Astrocyte (in vitro differentiated cells and primary cell): Measurements from ENCODE around the gene PYM1. TPM values are rescaled to one million over a fixed set of nuclear protein-coding genes. Genes with fewer than 3 reads are reported as not detected.

ENCODE experiments used
- DNase-seq: peaks from one replicate; pipeline ENCODE4 v3.0.0-alpha.2; 2010; ENCODE audit warnings: low read depth
- FAIRE-seq: peaks from 2 replicates; lab custom pipeline; 2011; peaks lifted over from hg19 to GRCh38; lab: Jason Lieb, UNC
- H2AFZ ChIP-seq: 2 replicates; pipeline ENCODE4 v1.6.0; 2012; ENCODE audit warnings: low read depth, low read length, inconsistent platforms
- H3K27ac ChIP-seq: 2 replicates; pipeline ENCODE4 v1.5.1; 2011; ENCODE audit warnings: low read depth, low read length, inconsistent platforms
- H3K27me3 ChIP-seq: 2 replicates; pipeline ENCODE4 v1.6.0; 2011; ENCODE audit warnings: low read length, inconsistent platforms; ENCODE audit not compliant: insufficient read depth
- H3K36me3 ChIP-seq: 2 replicates; pipeline ENCODE4 v1.5.1; 2011; ENCODE audit warnings: low read length, inconsistent platforms; ENCODE audit not compliant: insufficient read depth
- H3K4me1 ChIP-seq: 2 replicates; pipeline ENCODE4 v1.5.1; 2011; ENCODE audit warnings: low read length, inconsistent platforms; ENCODE audit not compliant: insufficient read depth
- H3K4me2 ChIP-seq: 2 replicates; pipeline ENCODE4 v1.6.0; 2012; ENCODE audit warnings: low read length, inconsistent platforms
- H3K4me3 ChIP-seq: 2 replicates; pipeline ENCODE4 v1.5.1; 2011; ENCODE audit warnings: low read depth, mild to moderate bottlenecking, low read length, inconsistent platforms; ENCODE audit not compliant: insufficient read depth
- H3K79me2 ChIP-seq: 2 replicates; pipeline ENCODE4 v1.6.0; 2012; ENCODE audit warnings: mild to moderate bottlenecking, low read length, inconsistent platforms; ENCODE audit not compliant: insufficient read depth
- H3K9ac ChIP-seq: 2 replicates; pipeline ENCODE4 v1.6.0; 2012; ENCODE audit warnings: mild to moderate bottlenecking, low read length, inconsistent platforms
- H3K9me3 ChIP-seq: 2 replicates; pipeline ENCODE4 v1.5.1; 2012; ENCODE audit warnings: low read depth, mild to moderate bottlenecking, low read length, inconsistent platforms; ENCODE audit not compliant: insufficient read depth
- H4K20me1 ChIP-seq: 2 replicates; pipeline ENCODE4 v1.6.0; 2012; ENCODE audit warnings: low read length, inconsistent platforms; ENCODE audit not compliant: insufficient read depth
- H3K27ac Mint-ChIP-seq: one replicate; pipeline ENCODE4 v1.8.0; 2021; ENCODE audit warnings: mild to moderate bottlenecking, mixed read lengths; ENCODE audit not compliant: unreplicated experiment
- H3K27me3 Mint-ChIP-seq: one replicate; pipeline ENCODE4 v1.8.0; 2021; ENCODE audit warnings: low read depth, mixed read lengths; ENCODE audit not compliant: unreplicated experiment
- H3K36me3 Mint-ChIP-seq: one replicate; pipeline ENCODE4 v1.8.0; 2021; ENCODE audit warnings: low read depth, mixed read lengths; ENCODE audit not compliant: unreplicated experiment
- H3K4me1 Mint-ChIP-seq: one replicate; pipeline ENCODE4 v1.8.0; 2021; ENCODE audit warnings: low read depth, mixed read lengths; ENCODE audit not compliant: unreplicated experiment
- H3K4me3 Mint-ChIP-seq: one replicate; pipeline ENCODE4 v1.8.0; 2021; ENCODE audit warnings: mild to moderate bottlenecking, moderate library complexity, mixed read lengths; ENCODE audit not compliant: unreplicated experiment
- H3K9me3 Mint-ChIP-seq: one replicate; pipeline ENCODE4 v1.8.0; 2021; ENCODE audit warnings: mild to moderate bottlenecking, mixed read lengths; ENCODE audit not compliant: unreplicated experiment
- EZH2 ChIP-seq: IDR thresholded peaks from 2 replicates; pipeline ENCODE4 v1.6.1; 2012; ENCODE audit warnings: mild to moderate bottlenecking, low read length, inconsistent platforms; ENCODE audit not compliant: insufficient read depth
- total RNA-seq: library from RNA; stranded (reverse); gene quantifications from 2 replicates; pipeline ENCODE4 v1.2.1, GENCODE V29; 2021
- TF ChIP-seq, protein P1 (sequence below): IDR thresholded peaks from 2 replicates; pipeline ENCODE4 v1.5.1; 2011; ENCODE audit warnings: low read depth, mild to moderate bottlenecking, inconsistent platforms, low read length, moderate library complexity; ENCODE audit not compliant: insufficient read depth

Gene PYM1
- total RNA-seq, 1 donor from 2014 or later, result 33.6 TPM

DNA sequence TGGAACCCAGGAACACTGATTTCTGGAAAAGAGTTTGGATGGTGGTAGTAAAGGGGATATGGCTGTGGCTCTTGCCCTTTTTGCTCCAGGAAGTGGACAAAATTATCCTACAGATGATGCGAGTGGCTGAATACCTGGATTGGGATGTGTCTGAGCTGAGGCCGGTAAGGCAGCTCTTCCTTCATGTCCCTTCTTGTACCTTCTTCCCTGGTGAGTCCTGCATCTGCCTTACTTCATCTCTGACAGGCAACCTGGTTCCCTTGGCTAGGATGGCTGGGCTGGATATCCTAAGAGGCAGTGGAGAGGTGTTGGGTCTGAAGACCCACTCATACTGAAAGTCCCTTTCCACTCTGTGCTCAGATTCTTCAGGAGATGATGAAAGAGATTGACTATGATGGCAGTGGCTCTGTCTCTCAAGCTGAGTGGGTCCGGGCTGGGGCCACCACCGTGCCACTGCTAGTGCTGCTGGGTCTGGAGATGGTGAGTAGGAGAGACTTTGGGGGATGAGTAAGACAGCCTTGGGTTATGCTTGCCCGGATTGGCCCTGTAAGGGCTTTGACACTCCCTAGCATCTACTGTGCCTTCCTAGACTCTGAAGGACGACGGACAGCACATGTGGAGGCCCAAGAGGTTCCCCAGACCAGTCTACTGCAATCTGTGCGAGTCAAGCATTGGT is 11.3 kb upstream of the PYM1 start:
- Mint-ChIP-seq H3K9me3 (no peaks in the 10 kb centered on the region), H3K27ac (peak overlapping the region; percentile 62), H3K27me3 (no peaks in the 10 kb centered on the region), H3K4me1 (peaks cover 32% of the 10 kb centered on the region), H3K4me3 (peak overlapping the region; percentile 16), H3K36me3 (peaks cover 41% of the 10 kb centered on the region)
- no peaks in the 10 kb centered on the region for H3K27me3 ChIP-seq
- no peak overlapping the region for H3K27ac ChIP-seq
- no peak overlapping the region for H3K4me2 ChIP-seq
- no peaks in the 10 kb centered on the region for H3K9me3 ChIP-seq
- no peaks in the 10 kb centered on the region for H4K20me1 ChIP-seq
- no peak overlapping the region for H3K4me3 ChIP-seq
- H3K4me1 ChIP-seq, result peaks cover 18% of the 10 kb centered on the region
- H3K36me3 ChIP-seq, result peaks cover 10% of the 10 kb centered on the region
- no peak for FAIRE-seq
- no peak for DNase-seq
- TF ChIP-seq EZH2, result no peak
- TF ChIP-seq, protein P1, sequence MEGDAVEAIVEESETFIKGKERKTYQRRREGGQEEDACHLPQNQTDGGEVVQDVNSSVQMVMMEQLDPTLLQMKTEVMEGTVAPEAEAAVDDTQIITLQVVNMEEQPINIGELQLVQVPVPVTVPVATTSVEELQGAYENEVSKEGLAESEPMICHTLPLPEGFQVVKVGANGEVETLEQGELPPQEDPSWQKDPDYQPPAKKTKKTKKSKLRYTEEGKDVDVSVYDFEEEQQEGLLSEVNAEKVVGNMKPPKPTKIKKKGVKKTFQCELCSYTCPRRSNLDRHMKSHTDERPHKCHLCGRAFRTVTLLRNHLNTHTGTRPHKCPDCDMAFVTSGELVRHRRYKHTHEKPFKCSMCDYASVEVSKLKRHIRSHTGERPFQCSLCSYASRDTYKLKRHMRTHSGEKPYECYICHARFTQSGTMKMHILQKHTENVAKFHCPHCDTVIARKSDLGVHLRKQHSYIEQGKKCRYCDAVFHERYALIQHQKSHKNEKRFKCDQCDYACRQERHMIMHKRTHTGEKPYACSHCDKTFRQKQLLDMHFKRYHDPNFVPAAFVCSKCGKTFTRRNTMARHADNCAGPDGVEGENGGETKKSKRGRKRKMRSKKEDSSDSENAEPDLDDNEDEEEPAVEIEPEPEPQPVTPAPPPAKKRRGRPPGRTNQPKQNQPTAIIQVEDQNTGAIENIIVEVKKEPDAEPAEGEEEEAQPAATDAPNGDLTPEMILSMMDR, result no peak
- H2AFZ ChIP-seq, result no peak overlapping the region
- peaks cover 4% of the 10 kb centered on the region for H3K79me2 ChIP-seq
- no peak overlapping the region for H3K9ac ChIP-seq

DNA sequence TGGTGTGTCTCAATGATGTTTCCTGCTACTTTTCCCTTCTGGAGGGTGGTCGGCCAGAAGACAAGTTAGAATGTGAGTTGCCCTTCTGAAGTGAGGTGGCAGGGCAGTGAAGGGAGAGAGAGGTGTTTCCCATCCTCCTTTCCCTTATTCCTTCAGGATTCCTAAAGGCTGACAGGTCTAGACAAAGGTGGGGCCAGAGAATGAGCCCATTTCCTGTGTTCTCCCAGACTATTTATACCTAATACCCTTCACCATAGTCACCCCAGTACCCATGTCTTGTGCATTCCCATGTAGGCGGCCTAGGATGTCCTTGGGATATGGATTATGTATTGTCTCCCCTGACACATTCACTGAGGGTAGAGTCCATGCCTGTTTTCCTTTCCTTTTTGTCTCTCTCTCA is 10.3 kb upstream of the PYM1 start:
- no peaks in the 10 kb centered on the region for H3K9me3 Mint-ChIP-seq
- FAIRE-seq, result no peak
- H3K9ac ChIP-seq, result no peak overlapping the region

More for the DNA sequence above, 10.3 kb upstream of the PYM1 start:
- no peaks in the 10 kb centered on the region for H4K20me1 ChIP-seq
- no peak overlapping the region for H3K27ac ChIP-seq
- Mint-ChIP-seq H3K4me3 (peak overlapping the region; percentile 21), H3K36me3 (peaks cover 41% of the 10 kb centered on the region), H3K27me3 (no peaks in the 10 kb centered on the region), H3K27ac (peak overlapping the region; percentile 66), H3K4me1 (peaks cover 37% of the 10 kb centered on the region)
- H3K9me3 ChIP-seq, result no peaks in the 10 kb centered on the region
- no peak overlapping the region for H3K4me3 ChIP-seq
- H3K27me3 ChIP-seq, result no peaks in the 10 kb centered on the region
- H3K4me2 ChIP-seq, result peak overlapping the region; percentile 17
- H2AFZ ChIP-seq, result no peak overlapping the region
- no peak for TF ChIP-seq EZH2
- TF ChIP-seq, protein P1, result no peak
- peaks cover 4% of the 10 kb centered on the region for H3K79me2 ChIP-seq
- H3K4me1 ChIP-seq, result peaks cover 24% of the 10 kb centered on the region
- peaks cover 9% of the 10 kb centered on the region for H3K36me3 ChIP-seq
- no peak for DNase-seq
